Measurements from ENCODE around the gene ANKRD13A. TPM values are rescaled to one million over a fixed set of nuclear protein-coding genes. Genes with fewer than 3 reads are reported as not detected.
"Not testable (repeated sequence)": the region's sequence is repeated elsewhere in the genome, so short reads cannot be mapped to it uniquely, and the experiment has no call there.

Gene ANKRD13A
- total RNA-seq, 1 donor from 2014 or later, result 37.6 TPM

GRCh38 chr12:110058875-110059615, 59.8 kb downstream of the ANKRD13A start:
- Mint-ChIP-seq H3K4me3 (ENCODE audit: unreplicated experiment) (no peak overlapping the region), H3K9me3 (ENCODE audit: low read depth) (no peaks in the 10 kb centered on the region)

GRCh38 chr12:110059651-110060000, 60.4 kb downstream of the ANKRD13A start:
- Mint-ChIP-seq H3K27me3 (ENCODE audit: low read depth) (no peaks in the 10 kb centered on the region), H3K36me3 (ENCODE audit: low read depth) (no peaks in the 10 kb centered on the region), H3K4me1 (ENCODE audit: low read depth) (peaks cover 16% of the 10 kb centered on the region), H3K27ac (ENCODE audit: unreplicated experiment) (no peak overlapping the region), H3K4me3 (ENCODE audit: unreplicated experiment) (no peak overlapping the region), H3K9me3 (ENCODE audit: low read depth) (no peaks in the 10 kb centered on the region)
- no peak for DNase-seq (ENCODE audit: low spot score)
- TF ChIP-seq CTCF (IDR thresholded peaks at IDR 0.05), result no peak

More at GRCh38 chr12:110058875-110059615, 59.8 kb downstream of the ANKRD13A start:
- no peak for TF ChIP-seq CTCF (IDR thresholded peaks at IDR 0.05)
- Mint-ChIP-seq H3K27ac (ENCODE audit: unreplicated experiment) (no peak overlapping the region), H3K36me3 (ENCODE audit: low read depth) (no peaks in the 10 kb centered on the region), H3K27me3 (ENCODE audit: low read depth) (no peaks in the 10 kb centered on the region), H3K4me1 (ENCODE audit: low read depth) (peaks cover 16% of the 10 kb centered on the region)
- no peak for DNase-seq (ENCODE audit: low spot score)

GRCh38 chr12:110062241-110062640, 63.0 kb downstream of the ANKRD13A start:
- Mint-ChIP-seq H3K36me3 (ENCODE audit: low read depth) (no peaks in the 10 kb centered on the region), H3K4me1 (ENCODE audit: low read depth) (peaks cover 6% of the 10 kb centered on the region), H3K27ac (ENCODE audit: unreplicated experiment) (no peak overlapping the region), H3K4me3 (ENCODE audit: unreplicated experiment) (no peak overlapping the region), H3K27me3 (ENCODE audit: low read depth) (no peaks in the 10 kb centered on the region), H3K9me3 (ENCODE audit: low read depth) (no peaks in the 10 kb centered on the region)
- TF ChIP-seq CTCF (IDR thresholded peaks at IDR 0.05), result no peak
- no peak for DNase-seq (ENCODE audit: low spot score)

DNA sequence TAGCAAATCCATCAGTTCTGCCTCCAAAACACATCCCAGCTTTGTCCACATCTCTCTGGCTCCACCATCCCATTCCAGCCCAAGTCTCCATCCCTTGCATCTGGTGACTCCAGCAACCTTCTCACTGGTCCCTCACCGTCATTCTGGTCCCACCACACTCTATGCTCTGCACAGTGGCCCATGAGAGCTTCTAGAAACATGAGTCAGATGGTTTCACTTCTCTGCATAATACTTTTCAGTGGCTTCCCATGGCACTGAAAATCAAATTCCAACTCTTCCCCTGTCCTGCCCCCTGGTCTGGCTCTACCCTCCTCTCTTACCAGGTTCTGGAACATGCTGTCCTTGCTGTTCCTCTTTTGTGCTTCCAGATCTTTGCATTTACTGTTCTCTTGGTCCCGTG, 66.3 kb downstream of the ANKRD13A start:
- no peaks in the 10 kb centered on the region for H3K9me3 Mint-ChIP-seq (ENCODE audit: low read depth)
- no peaks in the 10 kb centered on the region for H3K36me3 Mint-ChIP-seq (ENCODE audit: low read depth)
- no peak overlapping the region for H3K4me3 Mint-ChIP-seq (ENCODE audit: unreplicated experiment)
- no peak overlapping the region for H3K27ac Mint-ChIP-seq (ENCODE audit: unreplicated experiment)
- no peaks in the 10 kb centered on the region for H3K27me3 Mint-ChIP-seq (ENCODE audit: low read depth)
- no peak for DNase-seq (ENCODE audit: low spot score)
- no peak for TF ChIP-seq CTCF (IDR thresholded peaks at IDR 0.05)
- H3K4me1 Mint-ChIP-seq (ENCODE audit: low read depth), result peaks cover under 1% of the 10 kb centered on the region

DNA sequence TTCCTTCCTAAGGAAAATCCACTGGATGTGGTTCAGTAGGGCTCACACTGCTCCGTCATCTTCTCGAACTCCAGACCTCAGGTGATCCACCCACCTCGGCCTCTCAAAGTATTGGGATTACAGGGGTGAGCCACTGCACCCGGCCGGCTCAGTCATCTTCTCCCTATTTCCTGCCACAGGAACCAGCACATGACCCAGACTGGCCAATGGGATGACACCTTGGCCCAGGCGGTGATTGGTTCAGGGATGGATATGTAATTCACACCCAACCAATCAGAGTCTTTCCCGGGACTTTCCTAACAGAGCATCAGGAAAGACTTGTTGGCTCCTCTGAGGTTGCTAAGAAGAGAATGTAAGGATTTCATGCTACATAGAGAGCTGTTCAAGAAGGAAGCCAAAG, 68.3 kb downstream of the ANKRD13A start:
- no peak for TF ChIP-seq CTCF (IDR thresholded peaks at IDR 0.05)
- Mint-ChIP-seq H3K4me1 (ENCODE audit: low read depth) (no peaks in the 10 kb centered on the region), H3K27me3 (ENCODE audit: low read depth) (no peaks in the 10 kb centered on the region), H3K27ac (ENCODE audit: unreplicated experiment) (no peak overlapping the region), H3K9me3 (ENCODE audit: low read depth) (no peaks in the 10 kb centered on the region), H3K4me3 (ENCODE audit: unreplicated experiment) (no peak overlapping the region), H3K36me3 (ENCODE audit: low read depth) (no peaks in the 10 kb centered on the region)
- DNase-seq (ENCODE audit: low spot score), result peak; percentile 47

DNA sequence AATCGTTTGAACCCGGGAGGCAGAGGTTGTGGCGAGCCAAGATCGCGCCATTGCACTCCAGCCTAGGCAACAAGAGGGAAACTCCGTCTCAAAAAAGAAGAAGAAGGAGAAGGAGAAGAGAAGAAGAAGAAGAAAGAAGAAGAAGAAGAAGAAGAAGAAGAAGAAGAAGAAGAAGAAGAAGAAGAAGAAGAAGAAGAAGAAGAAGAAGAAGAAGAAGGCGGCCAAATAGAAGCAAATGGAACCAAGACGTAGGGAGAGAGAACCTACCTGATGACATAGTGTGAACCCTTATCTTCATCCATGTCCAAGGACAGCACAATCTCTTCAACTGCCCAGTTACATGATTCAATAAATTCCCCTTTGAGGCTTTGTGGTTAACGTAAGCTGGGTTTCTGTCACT, 68.9 kb downstream of the ANKRD13A start:
- DNase-seq (ENCODE audit: low spot score); H3K9me3 Mint-ChIP-seq (ENCODE audit: low read depth); H3K27ac Mint-ChIP-seq (ENCODE audit: unreplicated experiment); H3K36me3 Mint-ChIP-seq (ENCODE audit: low read depth); H3K4me1 Mint-ChIP-seq (ENCODE audit: low read depth); H3K4me3 Mint-ChIP-seq (ENCODE audit: unreplicated experiment); H3K27me3 Mint-ChIP-seq (ENCODE audit: low read depth): not testable (repeated sequence)
